Ammon's horn (tissue), 1 donor: Measurements from ENCODE around the gene HTR2B.
"Not testable (repeated sequence)": the region's sequence is repeated elsewhere in the genome, so short reads cannot be mapped to it uniquely, and the experiment has no call there.

Source experiments
- DNase-seq: peaks from one replicate; pipeline ENCODE4 v3.0.0-alpha.2; 2016; ENCODE audit warnings: low spot score

HTR2B gene

GRCh38 chr2:231093933-231094332 lies 30.9 kb downstream of the HTR2B start:
- no peak for DNase-seq

DNA sequence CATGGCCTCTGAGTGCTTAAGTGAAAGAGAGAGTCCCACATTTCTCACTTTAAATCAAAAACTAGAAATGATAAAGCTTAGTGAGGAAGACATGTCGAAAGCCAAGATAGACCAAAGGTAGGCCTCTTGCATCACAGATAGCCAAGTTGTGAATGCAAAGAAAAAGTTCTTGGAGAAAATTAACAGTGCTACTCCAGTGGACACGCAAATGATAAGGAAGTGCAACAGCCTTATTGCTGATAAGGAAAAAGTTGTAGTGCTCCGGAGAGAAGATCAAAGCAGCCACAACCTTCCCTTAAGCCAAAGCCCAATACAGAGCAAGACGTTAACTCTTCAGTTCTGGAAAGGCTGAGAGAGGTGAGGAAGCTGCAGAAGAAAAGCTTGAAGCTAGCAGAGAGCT lies 36.1 kb downstream of the HTR2B start:
- DNase-seq = no peak

DNA sequence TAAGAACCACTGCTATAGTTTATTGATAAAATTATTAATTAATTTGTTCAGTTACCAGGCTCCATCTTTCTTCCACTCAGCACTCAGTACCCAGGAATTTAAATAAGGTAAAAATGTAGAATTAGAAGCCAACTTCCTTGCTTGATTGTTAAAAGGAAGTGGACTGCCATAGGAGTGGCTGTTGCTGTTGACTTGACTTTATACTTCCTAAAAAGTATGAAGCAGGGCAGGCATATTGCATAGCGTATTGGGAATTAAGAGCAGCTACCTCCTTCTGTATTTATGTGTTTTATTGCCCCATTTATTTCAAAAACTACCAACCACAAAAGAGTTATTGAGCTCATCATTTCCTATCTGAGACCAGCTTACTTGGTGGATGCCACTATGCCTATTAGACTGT lies 40.3 kb downstream of the HTR2B start:
- no peak for DNase-seq

DNA sequence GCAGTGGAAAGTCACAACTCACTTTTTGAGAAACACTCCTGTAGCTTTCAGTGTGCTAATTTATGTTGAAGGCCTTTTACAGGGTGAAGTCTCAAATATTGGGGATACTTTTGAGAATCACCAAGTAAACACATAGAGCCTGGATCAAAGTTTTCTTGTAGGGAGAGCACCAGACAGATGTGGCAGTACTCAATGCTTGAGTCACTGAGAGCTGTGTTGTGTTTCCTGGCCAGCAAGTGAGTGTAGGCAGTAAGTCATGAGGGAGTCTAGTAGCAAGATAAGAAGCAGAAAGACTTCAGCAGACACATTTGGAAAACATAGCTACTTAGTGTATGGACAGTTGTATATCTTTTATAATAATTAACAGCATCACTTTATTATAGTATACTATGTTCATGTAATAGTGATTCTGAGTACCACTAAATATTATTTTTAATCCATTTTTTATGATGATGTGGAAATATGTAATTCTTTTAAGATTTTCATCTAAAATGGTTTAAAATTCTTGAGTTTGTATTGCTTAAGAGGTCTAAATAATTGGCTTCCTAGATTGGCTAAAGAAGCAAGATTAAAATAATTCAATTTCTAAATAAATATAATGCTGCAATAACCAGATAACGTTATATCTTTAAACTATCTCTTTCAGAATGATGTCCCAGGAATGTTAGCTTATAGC lies 55.3 kb downstream of the HTR2B start:
- DNase-seq = no peak

- no peak for DNase-seq
Measured at GRCh38 chr2:231068525-231069222, 56.2 kb downstream of the HTR2B start.

GRCh38 chr2:231067531-231067930 lies 57.3 kb downstream of the HTR2B start:
- not testable (repeated sequence) for DNase-seq

- no peak for DNase-seq
Measured at GRCh38 chr2:231065966-231066365, 58.9 kb downstream of the HTR2B start.

GRCh38 chr2:231063347-231063746 lies 61.5 kb downstream of the HTR2B start:
- DNase-seq = no peak

GRCh38 chr2:231062776-231063175 lies 62.1 kb downstream of the HTR2B start:
- DNase-seq = no peak

DNA sequence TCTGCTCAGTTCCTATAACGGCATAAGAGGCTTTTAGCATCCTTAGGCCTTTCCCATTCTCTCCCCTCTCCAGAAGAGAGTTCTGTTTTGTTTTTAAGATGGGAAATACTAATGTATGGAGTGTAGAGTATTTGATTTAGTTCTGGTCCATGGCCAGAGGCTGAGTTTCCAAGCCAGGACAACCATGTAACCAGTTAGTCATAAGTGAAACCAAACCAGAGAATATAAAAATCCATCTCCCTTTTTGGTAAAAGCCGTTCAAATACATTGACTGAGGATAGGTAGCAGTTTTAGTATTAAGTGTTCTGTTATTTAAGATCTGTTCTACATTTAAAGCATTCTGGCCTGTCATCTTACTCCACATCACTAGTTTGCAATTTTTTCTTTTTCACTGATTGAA lies 65.1 kb downstream of the HTR2B start:
- DNase-seq = no peak

DNA sequence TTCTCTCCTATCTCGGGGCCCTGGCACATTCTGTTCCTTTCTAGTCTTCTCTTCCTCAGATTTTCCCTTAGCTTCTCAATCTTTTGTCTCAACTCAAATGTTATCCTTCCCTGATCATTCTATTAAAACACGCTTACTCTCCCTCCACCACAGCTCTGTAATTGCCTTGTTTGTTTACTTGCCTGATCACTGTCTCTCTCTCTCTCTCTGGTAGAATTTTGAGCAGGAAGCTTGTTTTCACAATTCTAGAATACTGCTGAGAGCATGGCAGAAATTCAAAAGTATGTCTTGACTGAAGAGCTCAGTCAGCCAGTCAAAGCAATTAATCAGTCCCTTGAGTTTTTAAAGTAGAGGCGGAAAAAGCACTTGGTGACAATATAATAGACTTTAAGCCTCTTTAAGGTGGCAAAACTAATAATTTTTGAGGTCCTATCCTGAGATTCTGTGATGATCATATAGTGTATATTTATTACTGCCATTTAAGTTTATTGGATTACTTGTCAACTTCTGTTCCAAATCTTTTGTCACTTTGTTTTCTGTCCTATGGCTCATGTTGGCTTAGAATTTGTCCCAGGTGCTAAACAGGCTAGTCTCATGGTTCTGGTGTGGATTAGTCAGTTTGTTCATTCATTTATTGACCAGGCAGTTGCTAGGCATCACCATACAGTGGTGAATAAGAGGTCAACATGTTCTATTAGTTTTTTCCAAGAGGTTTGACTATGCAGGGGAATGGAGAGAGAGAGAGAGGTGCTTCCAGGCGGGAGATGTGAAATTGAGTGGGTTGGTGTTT lies 65.9 kb downstream of the HTR2B start:
- DNase-seq = no peak
